ENCODE results near the gene OAT.

GRCh38 chr10:124348801-124349200 lies 69.9 kb downstream of the OAT start:
- TF ChIP-seq EZH2 (IDR thresholded peaks at IDR 0.05; ENCODE audit: insufficient read depth, poor library complexity, severe bottlenecking) (no peak), EZH2phosphoT487 (IDR thresholded peaks at IDR 0.05; ENCODE audit: insufficient read depth, low read depth) (no peak)

Measured in GM23248 (cell line).